Astrocyte (in vitro differentiated cells and primary cell): ENCODE data around the gene NDUFA13.

Experiments used
- CTCF ChIP-seq: IDR thresholded peaks from 2 replicates; pipeline ENCODE4 v1.5.1; 2011; ENCODE audit warnings: low read depth, mild to moderate bottlenecking, inconsistent platforms, low read length, moderate library complexity; ENCODE audit not compliant: insufficient read depth
- EZH2 ChIP-seq: IDR thresholded peaks from 2 replicates; pipeline ENCODE4 v1.6.1; 2012; ENCODE audit warnings: mild to moderate bottlenecking, low read length, inconsistent platforms; ENCODE audit not compliant: insufficient read depth

GRCh38 chr19:19547674-19548336, 31.8 kb downstream of the NDUFA13 start:
- TF ChIP-seq CTCF (no peak), EZH2 (no peak)
